HepG2 (cell line): ENCODE data around the gene TNKS1BP1. TPM values are rescaled to one million over a fixed set of nuclear protein-coding genes. Genes with fewer than 3 reads are reported as not detected.

Experiments used
- ATAC-seq: fragments of 200-7000 bp; cut with Tn5 transposase; 3 replicates; pipeline ENCODE4 v1.9.1; 2020; ENCODE audit warnings: mild to moderate bottlenecking, moderate library complexity
- BruUV-seq: library from RNA; stranded (reverse); fragments of 400-500 nt; replicated peaks from 2 replicates; lab custom pipeline; 2021; lab: Mats Ljungman, UMichigan
- CTCF ChIA-PET: fragments of 300-600 bp; formaldehyde crosslinking; extraction: SDS; loops from one replicate; lab custom pipeline; 2021; ENCODE audit warnings: low total read pairs, inconsistent platforms, low intra/inter-chr PET ratio; lab: Yijun Ruan, JAX
- POLR2A ChIA-PET: fragments of 350-600 bp; sonication (Branson Sonifier 250); formaldehyde crosslinking; loops from one replicate; lab custom pipeline; 2020; ENCODE audit warnings: antibody characterized with exemption, inconsistent platforms; lab: Yijun Ruan, JAX
- DNase-seq: peaks from one replicate; pipeline ENCODE4 v3.0.0-alpha.2; 2015; ENCODE audit warnings: low spot score
- FAIRE-seq: peaks from 3 replicates; lab custom pipeline; 2011; peaks lifted over from hg19 to GRCh38; lab: Jason Lieb, UNC
- H2AFZ ChIP-seq: one replicate; pipeline ENCODE4 v1.6.1; 2011; ENCODE audit warnings: low read length, inconsistent platforms
- H3K27ac ChIP-seq: fragments of 300-600 bp; 3 replicates; pipeline ENCODE4 v1.8.0; 2011; ENCODE audit warnings: mixed run types, mild to moderate bottlenecking, mixed read lengths, low read length, inconsistent platforms; ENCODE audit not compliant: insufficient read depth; ENCODE audit errors: extremely low read length
- H3K27me3 ChIP-seq, 2 experiments: fragments of 200-600 bp in 1 of 2; 2 replicates in 1 of 2; 3 replicates in 1 of 2; pipeline versions ENCODE4 v1.6.0 to v1.8.0; 2011; ENCODE audit warnings: low read length in 2 of 2, mild to moderate bottlenecking in 2 of 2, moderate library complexity in 2 of 2, inconsistent platforms in 1 of 2; ENCODE audit not compliant: insufficient read depth in 2 of 2, control insufficient read depth in 1 of 2
- H3K36me3 ChIP-seq, 2 experiments: fragments of 200-600 bp in 1 of 2; replicated peaks in 1 of 2; 2 replicates in 1 of 2; 3 replicates in 1 of 2; pipeline versions ENCODE4 v1.5.1 to v1.8.0; 2011; ENCODE audit warnings: low read length in 2 of 2, inconsistent platforms in 1 of 2; ENCODE audit not compliant: insufficient read depth in 2 of 2, control insufficient read depth in 1 of 2
- H3K4me1 ChIP-seq: 2 replicates; pipeline ENCODE4 v1.5.1; 2012; ENCODE audit warnings: low read length, inconsistent platforms; ENCODE audit not compliant: insufficient read depth
- H3K4me2 ChIP-seq: 2 replicates; pipeline ENCODE4 v1.6.0; 2011; ENCODE audit warnings: low read depth, low read length, inconsistent platforms
- H3K4me3 ChIP-seq, 3 experiments: fragments of 200-600 bp in 1 of 3; sonication (generic), shearing (Covaris generic) in 1 of 3; replicated peaks in 1 of 3; 2 replicates each; pipeline ENCODE4 v1.5.1; 2011 to 2016; ENCODE audit warnings: low read length in 3 of 3, inconsistent platforms in 2 of 3, low read depth in 2 of 3, mild to moderate bottlenecking in 2 of 3, control low read depth in 1 of 3, mixed read lengths in 1 of 3; ENCODE audit not compliant: insufficient read depth in 1 of 3
- H3K79me2 ChIP-seq: one replicate; pipeline ENCODE4 v1.6.1; 2011; ENCODE audit warnings: low read length, inconsistent platforms; ENCODE audit not compliant: insufficient read depth
- H3K9ac ChIP-seq: 2 replicates; pipeline ENCODE4 v1.6.0; 2011; ENCODE audit warnings: mild to moderate bottlenecking, low read depth, low read length, inconsistent platforms; ENCODE audit not compliant: insufficient read depth
- H3K9me3 ChIP-seq: 2 replicates; pipeline ENCODE4 v1.5.1; 2012; ENCODE audit warnings: mild to moderate bottlenecking, low read length
- H4K20me1 ChIP-seq: 2 replicates; pipeline ENCODE4 v1.6.0; 2011; ENCODE audit warnings: inconsistent platforms, mild to moderate bottlenecking, low read length, moderate library complexity; ENCODE audit not compliant: insufficient read depth
- ARNTL ChIP-seq: sonication (generic); formaldehyde crosslinking; IDR thresholded peaks from 2 replicates; pipeline ENCODE4 v1.4.0; 2020; ENCODE audit warnings: mild to moderate bottlenecking, missing genetic modification reagents
- ATF7 ChIP-seq, 2 experiments: fragments of 450-650 bp in 1 of 2; sonication (generic) in 1 of 2; formaldehyde crosslinking in 1 of 2; IDR thresholded peaks; 2 replicates each; pipeline versions ENCODE4 v1.4.0 to v1.6.1; 2016 to 2020; ENCODE audit warnings: antibody characterized with exemption in 1 of 2, mild to moderate bottlenecking in 1 of 2, missing genetic modification reagents in 1 of 2
- CBX5 ChIP-seq: sonication (generic); formaldehyde crosslinking; IDR thresholded peaks from 2 replicates; pipeline ENCODE4 v1.4.0; 2020; ENCODE audit warnings: missing genetic modification reagents, borderline replicate concordance
- E2F5 ChIP-seq: sonication (generic); formaldehyde crosslinking; conservative IDR thresholded peaks from 2 replicates; pipeline ENCODE4 v1.4.0; 2020; ENCODE audit warnings: missing genetic modification reagents
- ETV5 ChIP-seq: IDR thresholded peaks from 2 replicates; pipeline ENCODE4 v1.6.1; 2018; ENCODE audit warnings: missing biosample characterization, missing genetic modification reagents, inconsistent platforms, borderline replicate concordance
- KLF13 ChIP-seq: sonication (generic); formaldehyde crosslinking; IDR thresholded peaks from 2 replicates; pipeline ENCODE4 v1.4.0; 2020; ENCODE audit warnings: mild to moderate bottlenecking, missing genetic modification reagents
- NPAS2 ChIP-seq: sonication (generic); formaldehyde crosslinking; IDR thresholded peaks from 2 replicates; pipeline ENCODE4 v1.8.0; 2022; ENCODE audit warnings: mild to moderate bottlenecking, missing genetic modification reagents, borderline replicate concordance
- PHF8 ChIP-seq: sonication (generic); formaldehyde crosslinking; IDR thresholded peaks from 2 replicates; pipeline ENCODE4 v1.5.0; 2020; ENCODE audit warnings: missing genetic modification reagents
- PRMT3 ChIP-seq: sonication (generic); formaldehyde crosslinking; IDR thresholded peaks from 2 replicates; pipeline ENCODE4 v1.8.1; 2022; ENCODE audit warnings: low read depth, mild to moderate bottlenecking, moderate library complexity, missing genetic modification reagents, borderline replicate concordance
- TFDP2 ChIP-seq: sonication (generic); formaldehyde crosslinking; IDR thresholded peaks from 2 replicates; pipeline ENCODE4 v1.4.0; 2020; ENCODE audit warnings: missing genetic modification reagents
- ZBTB3 ChIP-seq: sonication (generic); formaldehyde crosslinking; IDR thresholded peaks from 2 replicates; pipeline ENCODE4 v1.4.0; 2020; ENCODE audit warnings: low read depth, mild to moderate bottlenecking, moderate library complexity, missing genetic modification reagents, borderline replicate concordance
- ZFP62 ChIP-seq: sonication (generic); formaldehyde crosslinking; IDR thresholded peaks from 2 replicates; pipeline ENCODE4 v1.4.0; 2020; ENCODE audit warnings: missing genetic modification reagents
- ZNF260 ChIP-seq: sonication (generic); formaldehyde crosslinking; IDR thresholded peaks from 2 replicates; pipeline ENCODE4 v1.4.0; 2020; ENCODE audit warnings: missing genetic modification reagents, low read depth, mild to moderate bottlenecking, borderline replicate concordance
- ZNF350 ChIP-seq: sonication (generic); formaldehyde crosslinking; IDR thresholded peaks from 2 replicates; pipeline ENCODE4 v1.4.0; 2020; ENCODE audit warnings: mild to moderate bottlenecking, low read depth, missing genetic modification reagents, borderline replicate concordance
- ZNF747 ChIP-seq: sonication (generic); formaldehyde crosslinking; IDR thresholded peaks from 2 replicates; pipeline ENCODE4 v1.8.1; 2023; ENCODE audit warnings: missing genetic modification reagents, mild to moderate bottlenecking, borderline replicate concordance
- WGBS: methylation state at CpG from one replicate; pipeline ENCODE4 v1.1.6; 2017; ENCODE audit warnings: low lambda C conversion rate; 5-methylcytosine and 5-hydroxymethylcytosine counted together
- in situ Hi-C: cut with HindIII; loops from 2 replicates; pipeline ENCODE4 v1.10.0; 2017; ENCODE audit warnings: low pct_unique_long_range_greater_than_20kb; ENCODE audit not compliant: extremely low pct_ligation_motif_present
- intact Hi-C: fragments of 100-400 bp; cut with micrococcal nuclease; formaldehyde crosslinking; loops from one replicate; pipeline ENCODE4 v1.10.0; 2022; ENCODE audit not compliant: unreplicated experiment
- polyA plus RNA-seq, 8 experiments: library from polyadenylated mRNA; depleted of rRNA in 3 of 8; stranded (reverse) in 7 of 8; unstranded in 1 of 8; fragments of >200 nt; fragmentation: Illumina TruSeq in 4 of 8; extraction: Trizol in 4 of 8; gene quantifications; 2 replicates each; pipeline versions ENCODE4 v1.2.1 to v1.2.3, GENCODE V29; 2011 to 2016; ENCODE audit warnings: low read depth in 4 of 8, missing spikeins in 1 of 8, mixed read lengths in 1 of 8; ENCODE audit not compliant: insufficient read depth in 1 of 8
- total RNA-seq, 5 experiments: library from RNA; depleted of rRNA; stranded (reverse); fragments of >200 nt; fragmentation: Illumina TruSeq; extraction: Trizol; gene quantifications; 2 replicates each; pipeline ENCODE4 v1.2.3, GENCODE V29; 2016; ENCODE audit warnings: low read depth in 1 of 5
- TF ChIP-seq, protein P1 (sequence below), 2 experiments: fragments of 450-650 bp in 1 of 2; sonication (generic) in 1 of 2; formaldehyde crosslinking; IDR thresholded peaks; 2 replicates each; pipeline versions ENCODE4 v1.5.0 to v1.8.0; 2020 to 2022; ENCODE audit warnings: mild to moderate bottlenecking in 1 of 2, missing genetic modification reagents in 1 of 2
- TF ChIP-seq, protein P2 (sequence below): sonication (generic); formaldehyde crosslinking; conservative IDR thresholded peaks from 2 replicates; pipeline ENCODE4 v1.4.0; 2020; ENCODE audit warnings: missing genetic modification reagents

Gene TNKS1BP1
- total and polyA plus RNA-seq, 2 of the 13 experiments (the other 11 are each of a cell fraction or from before 2014, with no cell fraction given), result 13.7 to 15.0 TPM

DNA sequence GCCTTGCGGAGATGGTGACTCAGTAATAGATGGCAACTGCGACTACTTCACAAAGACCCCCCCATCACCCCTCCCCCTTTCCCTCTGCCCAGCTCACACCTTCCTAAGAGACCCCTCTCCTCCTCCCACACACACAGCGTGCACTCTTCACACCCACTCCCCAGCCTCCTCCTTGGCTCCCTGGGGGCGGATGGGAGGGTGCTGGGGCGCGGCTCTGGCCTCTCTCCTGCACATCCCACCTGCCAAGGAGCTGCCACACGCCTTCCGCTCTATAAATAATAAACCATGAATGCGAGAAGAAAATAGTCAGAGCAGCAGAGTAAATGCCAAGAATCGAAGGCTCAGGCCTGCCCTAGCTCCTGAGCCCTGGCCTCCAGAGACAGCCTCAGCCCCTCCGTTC, 17.9 kb upstream of the TNKS1BP1 start:
- in situ Hi-C loops, result loop anchor here (10.0 kb wide), 1 partner anchor 222 kb away; the partner anchor contains the start of gene UBE2L6
- Histone ChIP-seq H3K9ac (no peak overlapping the region), H3K27me3 (peaks cover 1 to 28% of the 10 kb centered on the region in 2 experiments; a peak in 4 of 5 replicates), H3K36me3 (no peaks in the 10 kb centered on the region), H3K79me2 (no peaks in the 10 kb centered on the region), H4K20me1 (no peaks in the 10 kb centered on the region), H2AFZ (no peak overlapping the region), H3K9me3 (no peaks in the 10 kb centered on the region), H3K4me2 (no peak overlapping the region), H3K4me3 (no peak overlapping the region), H3K4me1 (peaks cover 54% of the 10 kb centered on the region), H3K27ac (no peak overlapping the region)
- no peak for TF ChIP-seq NPAS2 (CRISPR knock-in tag)
- no peak for TF ChIP-seq E2F5 (CRISPR knock-in tag)
- TF ChIP-seq TFDP2 (CRISPR knock-in tag), result no peak
- TF ChIP-seq ZNF747 (CRISPR knock-in tag), result no peak
- TF ChIP-seq ARNTL (CRISPR knock-in tag), result no peak
- no peak for TF ChIP-seq ZNF350 (CRISPR knock-in tag)
- no peak for TF ChIP-seq ZNF260
- TF ChIP-seq KLF13 (CRISPR knock-in tag), result no peak
- no peak for TF ChIP-seq ZFP62 (CRISPR knock-in tag)
- TF ChIP-seq ETV5 (CRISPR knock-in tag), result no peak
- TF ChIP-seq, protein P1, sequence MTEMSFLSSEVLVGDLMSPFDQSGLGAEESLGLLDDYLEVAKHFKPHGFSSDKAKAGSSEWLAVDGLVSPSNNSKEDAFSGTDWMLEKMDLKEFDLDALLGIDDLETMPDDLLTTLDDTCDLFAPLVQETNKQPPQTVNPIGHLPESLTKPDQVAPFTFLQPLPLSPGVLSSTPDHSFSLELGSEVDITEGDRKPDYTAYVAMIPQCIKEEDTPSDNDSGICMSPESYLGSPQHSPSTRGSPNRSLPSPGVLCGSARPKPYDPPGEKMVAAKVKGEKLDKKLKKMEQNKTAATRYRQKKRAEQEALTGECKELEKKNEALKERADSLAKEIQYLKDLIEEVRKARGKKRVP (CRISPR knock-in tag; IDR thresholded peaks at IDR 0.05), result no peak
- no peak for TF ChIP-seq PRMT3
- TF ChIP-seq ATF7 (IDR thresholded peaks at IDR 0.05), result no peak
- TF ChIP-seq ATF7 (CRISPR knock-in tag; IDR thresholded peaks at IDR 0.05), result no peak
- TF ChIP-seq ZBTB3 (CRISPR knock-in tag), result no peak
- no peak for TF ChIP-seq CBX5 (CRISPR knock-in tag)
- TF ChIP-seq, protein P2, sequence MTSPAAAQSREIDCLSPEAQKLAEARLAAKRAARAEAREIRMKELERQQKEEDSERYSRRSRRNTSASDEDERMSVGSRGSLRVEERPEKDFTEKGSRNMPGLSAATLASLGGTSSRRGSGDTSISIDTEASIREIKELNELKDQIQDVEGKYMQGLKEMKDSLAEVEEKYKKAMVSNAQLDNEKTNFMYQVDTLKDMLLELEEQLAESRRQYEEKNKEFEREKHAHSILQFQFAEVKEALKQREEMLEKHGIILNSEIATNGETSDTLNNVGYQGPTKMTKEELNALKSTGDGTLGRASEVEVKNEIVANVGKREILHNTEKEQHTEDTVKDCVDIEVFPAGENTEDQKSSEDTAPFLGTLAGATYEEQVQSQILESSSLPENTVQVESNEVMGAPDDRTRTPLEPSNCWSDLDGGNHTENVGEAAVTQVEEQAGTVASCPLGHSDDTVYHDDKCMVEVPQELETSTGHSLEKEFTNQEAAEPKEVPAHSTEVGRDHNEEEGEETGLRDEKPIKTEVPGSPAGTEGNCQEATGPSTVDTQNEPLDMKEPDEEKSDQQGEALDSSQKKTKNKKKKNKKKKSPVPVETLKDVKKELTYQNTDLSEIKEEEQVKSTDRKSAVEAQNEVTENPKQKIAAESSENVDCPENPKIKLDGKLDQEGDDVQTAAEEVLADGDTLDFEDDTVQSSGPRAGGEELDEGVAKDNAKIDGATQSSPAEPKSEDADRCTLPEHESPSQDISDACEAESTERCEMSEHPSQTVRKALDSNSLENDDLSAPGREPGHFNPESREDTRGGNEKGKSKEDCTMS (CRISPR knock-in tag), result no peak
- TF ChIP-seq PHF8 (CRISPR knock-in tag), result no peak
- DNase-seq, result no peak
- POLR2A ChIA-PET, result interaction anchor here (0.5 to 1.5 kb wide), 2 partner anchors 18 to 19 kb away, joined by 3 read pairs; partner anchors contain the start of gene TNKS1BP1
- no peak for FAIRE-seq
- intact Hi-C loops, result loop anchor here (10.0 kb wide), 1 partner anchor 208 kb away; no protein-coding TSS in a partner anchor
- CTCF ChIA-PET, result no interaction called here
- WGBS, result 54% methylated on average over 11 of the region's 11 CpGs
- BruUV-seq, result no TSS peak
- ATAC-seq, result no peak
